Karpas-422 (cell line): Measurements from ENCODE around the gene WASL. TPM values are rescaled to one million over a fixed set of nuclear protein-coding genes. Genes with fewer than 3 reads are reported as not detected.

ENCODE experiments used
- DNase-seq: peaks from one replicate; pipeline ENCODE4 v3.0.0-alpha.2; 2015
- H2AFZ ChIP-seq: fragments of 200-600 bp; sonication (generic); 2 replicates; pipeline ENCODE4 v1.6.1; 2014; ENCODE audit warnings: antibody characterized with exemption, low read length, mixed read lengths
- H3K27ac ChIP-seq: fragments of 200-600 bp; sonication (generic); 2 replicates; pipeline ENCODE4 v1.5.1; 2014; ENCODE audit warnings: mild to moderate bottlenecking, low read length, moderate library complexity
- H3K27me3 ChIP-seq: fragments of 200-600 bp; sonication (generic); 2 replicates; pipeline ENCODE4 v1.6.1; 2014; ENCODE audit warnings: low read length, mixed read lengths
- H3K36me3 ChIP-seq: fragments of 200-600 bp; sonication (generic); 2 replicates; pipeline ENCODE4 v1.6.1; 2014; ENCODE audit warnings: low read length, mixed read lengths; ENCODE audit not compliant: insufficient read depth
- H3K4me1 ChIP-seq: fragments of 200-600 bp; sonication (generic); 2 replicates; pipeline ENCODE4 v1.6.1; 2014; ENCODE audit warnings: mild to moderate bottlenecking, low read length, mixed read lengths
- H3K4me2 ChIP-seq: fragments of 200-600 bp; sonication (generic); 2 replicates; pipeline ENCODE4 v1.6.1; 2014; ENCODE audit warnings: low read length, low read depth, mild to moderate bottlenecking; ENCODE audit not compliant: poor library complexity, severe bottlenecking
- H3K4me3 ChIP-seq: fragments of 200-600 bp; sonication (generic); 2 replicates; pipeline ENCODE4 v1.5.1; 2014; ENCODE audit warnings: mild to moderate bottlenecking, antibody characterized with exemption, low read length, mixed read lengths
- H3K79me2 ChIP-seq: fragments of 200-600 bp; sonication (generic); 2 replicates; pipeline ENCODE4 v1.6.1; 2014; ENCODE audit warnings: mild to moderate bottlenecking, low read length, mixed read lengths
- H3K9ac ChIP-seq: fragments of 200-600 bp; sonication (generic); 2 replicates; pipeline ENCODE4 v1.6.0; 2014; ENCODE audit warnings: low read length
- H3K9me2 ChIP-seq: fragments of 200-600 bp; sonication (generic), shearing (Covaris generic); replicated peaks from 2 replicates; pipeline ENCODE4 v1.6.0; 2014; ENCODE audit warnings: mild to moderate bottlenecking, low read length, moderate library complexity; ENCODE audit not compliant: insufficient read depth
- H3K9me3 ChIP-seq: fragments of 300-700, 200-600 bp; sonication (generic); 2 replicates; pipeline ENCODE4 v1.6.1; 2014; ENCODE audit warnings: low read length, mixed read lengths
- H4K20me1 ChIP-seq: fragments of 200-600 bp; sonication (generic); 2 replicates; pipeline ENCODE4 v1.6.1; 2014; ENCODE audit warnings: mild to moderate bottlenecking, antibody characterized with exemption, low read length, low read depth; ENCODE audit not compliant: insufficient read depth
- total RNA-seq: library from RNA; depleted of rRNA; stranded (reverse); fragments of >200 nt; shearing (Covaris generic); gene quantifications from 2 replicates; pipeline ENCODE4 v1.2.3, GENCODE V29; 2014; ENCODE audit warnings: low replicate concordance

WASL gene
- total RNA-seq, 1 experiment from 2014 or later = 12.1 TPM

DNA sequence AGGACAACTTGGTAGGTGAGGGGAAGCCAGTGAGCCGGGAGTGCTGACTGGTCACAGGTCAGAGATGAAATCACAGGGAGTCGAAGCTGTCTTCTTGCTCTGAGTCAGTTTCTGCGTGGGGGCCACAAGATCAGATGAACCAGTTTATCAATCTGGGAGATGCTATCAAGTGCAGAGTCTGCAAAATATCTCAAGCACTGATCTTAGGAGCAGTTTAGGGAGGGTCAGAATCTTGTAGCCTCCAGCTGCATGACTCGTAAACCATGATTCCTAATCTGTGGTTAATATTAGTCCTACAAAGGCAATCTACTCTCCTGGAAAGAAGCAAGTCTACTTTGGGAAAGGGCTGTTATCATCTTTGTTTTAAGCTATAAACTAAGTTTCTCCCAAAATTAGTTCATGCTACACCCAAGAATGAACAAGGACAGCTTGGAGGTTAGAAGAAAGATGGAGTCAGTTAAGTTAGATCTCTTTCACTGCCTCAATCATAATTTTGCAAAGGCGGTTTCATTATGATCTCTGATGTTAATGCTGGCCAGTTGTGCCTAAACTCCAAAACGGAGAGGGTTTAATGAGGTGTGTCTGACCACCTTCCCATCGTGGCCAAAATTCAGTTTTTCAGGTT, 101.6 kb downstream of the WASL start:
- Histone ChIP-seq H3K27ac (no peak overlapping the region), H4K20me1 (no peaks in the 10 kb centered on the region), H3K36me3 (no peaks in the 10 kb centered on the region), H3K79me2 (no peaks in the 10 kb centered on the region), H3K4me2 (no peak overlapping the region), H3K9ac (no peak overlapping the region), H3K27me3 (no peaks in the 10 kb centered on the region), H3K9me2 (no peaks in the 10 kb centered on the region), H3K4me1 (no peaks in the 10 kb centered on the region), H2AFZ (no peak overlapping the region), H3K4me3 (no peak overlapping the region), H3K9me3 (no peaks in the 10 kb centered on the region)
- no peak for DNase-seq

DNA sequence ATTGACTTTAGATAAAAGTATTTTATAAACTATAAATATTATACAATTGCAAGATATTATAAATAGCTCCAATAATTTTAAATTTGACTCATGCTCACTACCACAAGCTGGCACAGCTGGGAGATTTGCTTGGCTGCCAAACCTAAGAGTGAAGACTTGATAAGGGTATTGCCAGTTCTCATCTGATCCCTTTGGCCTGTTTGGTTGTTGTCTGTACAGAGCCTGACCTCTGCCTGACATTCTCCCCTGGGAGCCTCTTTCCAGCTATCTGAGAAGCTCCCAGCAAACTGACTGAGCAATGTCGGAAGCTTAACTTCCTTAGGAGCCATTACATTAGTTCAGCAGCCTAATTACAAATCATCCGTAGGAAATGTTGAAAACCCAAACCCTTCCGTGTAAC, 103.3 kb downstream of the WASL start:
- Histone ChIP-seq H2AFZ (no peak overlapping the region), H3K4me2 (no peak overlapping the region), H3K27ac (no peak overlapping the region), H3K4me3 (no peak overlapping the region), H3K4me1 (no peaks in the 10 kb centered on the region), H3K27me3 (no peaks in the 10 kb centered on the region), H3K9me2 (no peaks in the 10 kb centered on the region), H3K9me3 (no peaks in the 10 kb centered on the region), H3K9ac (no peak overlapping the region), H3K36me3 (no peaks in the 10 kb centered on the region), H4K20me1 (no peaks in the 10 kb centered on the region), H3K79me2 (no peaks in the 10 kb centered on the region)
- no peak for DNase-seq

DNA sequence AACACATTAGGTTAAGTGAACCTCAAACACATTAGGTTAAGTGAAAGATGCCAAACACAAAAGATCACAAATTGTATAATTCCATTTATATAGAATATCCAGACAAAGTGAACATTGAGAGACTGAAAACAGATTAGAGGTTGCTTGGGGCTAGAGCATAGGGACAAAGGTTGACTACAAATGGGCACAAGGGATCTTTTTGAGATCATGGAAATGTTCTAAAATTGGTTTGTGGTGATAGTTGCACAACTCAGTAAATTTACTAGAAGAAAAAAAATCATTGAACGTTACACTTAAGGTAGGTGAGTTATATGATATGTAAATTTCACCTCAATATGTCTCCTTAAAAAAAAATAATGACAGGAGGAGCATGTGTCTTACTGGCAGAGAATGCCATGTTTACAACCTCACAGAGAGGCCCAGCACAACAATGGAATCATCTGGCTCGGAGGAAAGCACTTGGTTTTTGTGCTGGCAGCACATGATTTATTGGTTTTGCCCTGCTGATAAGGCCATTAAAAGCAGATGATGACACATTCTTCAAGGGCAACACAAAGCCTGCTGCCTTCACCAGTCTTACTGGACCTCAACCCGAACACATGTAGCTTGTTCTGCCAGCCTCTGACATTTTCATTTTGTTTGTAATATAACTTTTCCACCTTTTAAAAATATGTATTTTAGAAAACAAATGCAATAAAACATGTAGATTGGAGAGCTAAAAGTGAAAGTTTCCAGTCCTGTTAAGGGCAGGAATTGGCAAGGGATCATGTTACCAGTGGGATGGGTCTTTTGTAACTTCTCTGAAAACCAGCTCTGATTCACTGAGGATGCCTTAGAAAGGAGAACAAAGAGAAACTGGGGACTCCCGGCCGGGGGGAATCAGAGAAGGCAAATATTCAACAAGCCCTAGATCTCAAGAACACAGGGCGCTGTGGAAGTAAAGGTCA, 105.0 kb downstream of the WASL start:
- H4K20me1 ChIP-seq = no peaks in the 10 kb centered on the region
- no peak overlapping the region for H3K27ac ChIP-seq
- no peaks in the 10 kb centered on the region for H3K36me3 ChIP-seq
- H3K4me2 ChIP-seq = no peak overlapping the region
- no peak overlapping the region for H3K4me3 ChIP-seq
- H3K9ac ChIP-seq = no peak overlapping the region
- H2AFZ ChIP-seq = no peak overlapping the region
- DNase-seq = peak; percentile 42
- H3K9me2 ChIP-seq = no peaks in the 10 kb centered on the region
- no peaks in the 10 kb centered on the region for H3K9me3 ChIP-seq
- H3K4me1 ChIP-seq = no peaks in the 10 kb centered on the region
- no peaks in the 10 kb centered on the region for H3K27me3 ChIP-seq
- no peaks in the 10 kb centered on the region for H3K79me2 ChIP-seq

DNA sequence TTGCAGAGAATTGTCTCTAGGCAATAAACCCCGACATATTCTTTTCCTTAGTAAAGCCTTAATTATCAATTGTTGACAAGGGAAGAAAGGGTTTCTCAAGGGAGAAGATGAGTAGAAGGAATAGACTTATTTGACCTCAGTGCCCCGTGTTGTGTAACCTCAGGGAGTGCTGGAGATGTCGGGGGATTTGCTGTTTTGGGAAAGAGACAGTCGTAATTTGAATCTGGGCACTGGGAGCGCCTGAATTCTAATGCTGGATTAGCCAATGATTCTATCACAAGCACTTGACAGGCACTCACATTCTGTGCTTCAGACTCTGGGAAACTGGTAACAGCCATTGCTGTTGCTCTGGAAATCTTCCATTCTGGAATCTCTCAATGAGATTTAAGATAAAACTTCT, 106.9 kb downstream of the WASL start:
- Histone ChIP-seq H3K9me2 (no peaks in the 10 kb centered on the region), H3K9me3 (no peaks in the 10 kb centered on the region), H3K4me3 (no peak overlapping the region), H3K9ac (no peak overlapping the region), H3K36me3 (no peaks in the 10 kb centered on the region), H3K4me1 (no peaks in the 10 kb centered on the region), H3K27me3 (no peaks in the 10 kb centered on the region), H3K4me2 (no peak overlapping the region), H4K20me1 (no peaks in the 10 kb centered on the region), H3K27ac (no peak overlapping the region), H2AFZ (no peak overlapping the region), H3K79me2 (no peaks in the 10 kb centered on the region)
- no peak for DNase-seq

DNA sequence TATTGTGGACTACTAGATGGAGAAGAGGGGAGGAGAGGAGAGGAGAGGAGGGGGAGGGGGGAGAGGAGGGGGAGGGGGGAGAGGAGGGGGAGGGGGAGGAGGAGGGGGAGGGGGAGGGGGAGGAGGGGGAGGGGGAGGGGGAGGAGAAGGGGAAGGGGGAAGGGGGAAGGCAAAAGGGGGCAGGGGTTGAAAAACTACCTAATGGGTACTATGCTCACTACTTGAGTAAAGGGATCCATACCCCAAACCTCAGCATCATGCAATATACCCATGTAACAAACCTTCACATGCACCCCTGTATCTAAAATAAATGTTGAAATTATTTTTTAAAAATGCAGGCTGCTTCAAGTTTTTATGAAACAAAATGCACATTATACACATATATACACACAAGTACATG, 108.2 kb downstream of the WASL start:
- H3K4me3 ChIP-seq = no peak overlapping the region

DNA sequence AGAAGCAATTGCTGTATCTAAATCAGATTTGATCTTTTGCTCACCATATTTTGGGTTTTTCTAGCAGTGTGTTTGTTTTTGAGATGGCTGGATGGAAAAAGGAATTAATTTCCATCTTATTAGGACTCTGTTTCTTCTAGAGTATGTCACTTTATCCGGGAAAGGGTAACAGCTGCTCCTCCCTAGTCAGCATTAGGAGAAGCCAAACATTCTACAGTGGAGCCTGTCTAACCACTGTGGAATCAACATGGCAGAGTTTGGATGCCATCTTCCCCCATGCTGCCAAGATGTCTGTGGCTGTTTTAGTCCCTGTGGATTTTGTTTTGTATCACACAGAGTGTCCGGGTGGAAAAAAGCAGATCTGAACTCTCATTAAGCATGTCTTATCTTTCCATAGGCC, 109.2 kb downstream of the WASL start:
- Histone ChIP-seq H3K4me3 (no peak overlapping the region), H3K27ac (no peak overlapping the region), H3K36me3 (no peaks in the 10 kb centered on the region), H3K4me2 (no peak overlapping the region), H3K27me3 (no peaks in the 10 kb centered on the region), H3K79me2 (no peaks in the 10 kb centered on the region), H4K20me1 (no peaks in the 10 kb centered on the region), H3K4me1 (no peaks in the 10 kb centered on the region), H2AFZ (no peak overlapping the region), H3K9me2 (no peaks in the 10 kb centered on the region), H3K9ac (no peak overlapping the region), H3K9me3 (no peaks in the 10 kb centered on the region)
- no peak for DNase-seq

More for the DNA sequence above, 108.2 kb downstream of the WASL start:
- Histone ChIP-seq H3K4me1 (no peaks in the 10 kb centered on the region), H3K79me2 (no peaks in the 10 kb centered on the region), H3K36me3 (no peaks in the 10 kb centered on the region), H3K27me3 (no peaks in the 10 kb centered on the region), H3K4me2 (no peak overlapping the region), H2AFZ (no peak overlapping the region), H3K27ac (no peak overlapping the region), H3K9me2 (no peaks in the 10 kb centered on the region), H3K9ac (no peak overlapping the region), H4K20me1 (no peaks in the 10 kb centered on the region), H3K9me3 (no peaks in the 10 kb centered on the region)
- DNase-seq = no peak

DNA sequence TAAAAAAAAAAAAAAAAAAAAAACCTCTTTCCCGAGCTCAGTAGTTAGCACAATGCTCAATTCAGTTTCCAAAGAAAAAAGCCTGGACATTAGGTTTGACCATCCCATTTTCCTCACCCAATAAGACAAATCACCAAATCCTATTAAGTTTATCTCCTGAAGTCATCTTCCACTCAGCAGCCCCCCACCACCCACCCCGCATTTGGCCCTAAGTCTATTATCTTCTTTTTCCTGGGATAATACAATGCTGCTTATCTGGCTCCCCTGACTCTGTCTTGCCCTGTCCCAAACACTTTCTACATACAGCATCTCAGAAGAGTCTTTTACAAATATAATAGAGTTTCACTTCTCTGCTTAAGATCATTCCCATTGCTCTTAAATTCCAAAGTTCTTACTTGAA, 110.9 kb downstream of the WASL start:
- H2AFZ ChIP-seq = no peak overlapping the region
- H3K4me3 ChIP-seq = no peak overlapping the region
- no peaks in the 10 kb centered on the region for H3K4me1 ChIP-seq
- H3K9me3 ChIP-seq = no peaks in the 10 kb centered on the region
- no peak overlapping the region for H3K27ac ChIP-seq
- no peak for DNase-seq
- H3K27me3 ChIP-seq = no peaks in the 10 kb centered on the region
- no peak overlapping the region for H3K4me2 ChIP-seq
- no peaks in the 10 kb centered on the region for H3K9me2 ChIP-seq
- no peaks in the 10 kb centered on the region for H4K20me1 ChIP-seq
- H3K9ac ChIP-seq = no peak overlapping the region
- no peaks in the 10 kb centered on the region for H3K36me3 ChIP-seq
- no peaks in the 10 kb centered on the region for H3K79me2 ChIP-seq

DNA sequence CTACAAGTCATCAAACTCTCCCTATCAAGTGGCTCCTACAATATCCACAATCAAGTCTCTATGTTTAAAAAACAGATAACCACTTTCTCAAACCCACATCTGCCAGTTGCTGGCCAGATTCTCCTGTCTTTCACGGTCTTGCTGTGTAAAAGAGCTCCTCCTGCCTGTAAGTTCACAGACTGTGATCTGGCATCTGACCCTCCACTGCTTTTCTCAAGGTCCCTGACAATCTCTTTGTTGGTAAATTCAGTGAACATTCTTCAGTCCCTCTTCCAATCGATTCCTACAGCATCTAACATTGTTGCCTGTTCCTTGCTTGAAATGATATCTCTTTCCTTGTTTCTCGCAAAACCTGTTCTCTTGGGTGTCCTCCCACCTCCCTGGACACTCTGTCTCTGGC, 111.6 kb downstream of the WASL start:
- H3K9ac ChIP-seq = no peak overlapping the region
- no peaks in the 10 kb centered on the region for H4K20me1 ChIP-seq
- H3K27ac ChIP-seq = no peak overlapping the region
- DNase-seq = no peak
- no peaks in the 10 kb centered on the region for H3K4me1 ChIP-seq
- H3K36me3 ChIP-seq = no peaks in the 10 kb centered on the region
- no peak overlapping the region for H2AFZ ChIP-seq
- no peaks in the 10 kb centered on the region for H3K9me3 ChIP-seq
- no peaks in the 10 kb centered on the region for H3K9me2 ChIP-seq
- no peak overlapping the region for H3K4me3 ChIP-seq
- H3K27me3 ChIP-seq = no peaks in the 10 kb centered on the region
- no peak overlapping the region for H3K4me2 ChIP-seq
- no peaks in the 10 kb centered on the region for H3K79me2 ChIP-seq
